Renal pelvis (tissue), 4 donors: Measurements from ENCODE around the gene STC2. TPM values are rescaled to one million over a fixed set of nuclear protein-coding genes. Genes with fewer than 3 reads are reported as not detected.
A peak's percentile ranks its signal among the peaks of the same experiment; 100 is the strongest.

Experiments used
- DNase-seq: peaks from one replicate; pipeline ENCODE4 v3.0.0-alpha.2; 2013
- polyA plus RNA-seq, 3 donors: library from polyadenylated mRNA; unstranded; fragments of 120-200 nt; gene quantifications; one replicate each; pipeline ENCODE4 v1.2.1, GENCODE V29; 2013; ENCODE audit not compliant: insufficient read length in 3 of 3

STC2 gene
- polyA plus RNA-seq, 3 donors = 1.9 to 2.5 (median 2.3) TPM

GRCh38 chr5:173330338-173331206 is 2.4 kb upstream of the STC2 start:
- no peak for DNase-seq

GRCh38 chr5:173329491-173330337 is 1.5 kb upstream of the STC2 start:
- DNase-seq = no peak

GRCh38 chr5:173328844-173329490 is 753 bp upstream of the STC2 start:
- DNase-seq = no peak

GRCh38 chr5:173327084-173327947 is 898 bp downstream of the STC2 start:
- DNase-seq = no peak

GRCh38 chr5:173326501-173326960 is 1.7 kb downstream of the STC2 start:
- no peak for DNase-seq

GRCh38 chr5:173325091-173325698 is 3.0 kb downstream of the STC2 start:
- DNase-seq = no peak

GRCh38 chr5:173324115-173325001 is 3.9 kb downstream of the STC2 start:
- peak; percentile 69 for DNase-seq

GRCh38 chr5:173323799-173324114 is 4.5 kb downstream of the STC2 start:
- DNase-seq = no peak

GRCh38 chr5:173323106-173323798 is 5.0 kb downstream of the STC2 start:
- DNase-seq = no peak

- no peak for DNase-seq
Measured at GRCh38 chr5:173321886-173322285, 6.3 kb downstream of the STC2 start.

GRCh38 chr5:173320259-173320658 is 8.0 kb downstream of the STC2 start:
- DNase-seq = no peak

GRCh38 chr5:173319646-173320045 is 8.6 kb downstream of the STC2 start:
- DNase-seq = no peak

- DNase-seq = no peak
Measured at GRCh38 chr5:173318881-173319620, 9.2 kb downstream of the STC2 start.

- DNase-seq = no peak
Measured at GRCh38 chr5:173318330-173318729, 9.9 kb downstream of the STC2 start.

GRCh38 chr5:173317852-173318251 is 10.4 kb downstream of the STC2 start:
- no peak for DNase-seq

- no peak for DNase-seq
Measured at GRCh38 chr5:173317091-173317730, 11.0 kb downstream of the STC2 start.

- no peak for DNase-seq
Measured at GRCh38 chr5:173316339-173317020, 11.7 kb downstream of the STC2 start.
